Testis (tissue), 3 donors: ENCODE measurements around the gene DDX50. TPM values are rescaled to one million over a fixed set of nuclear protein-coding genes. Genes with fewer than 3 reads are reported as not detected.
"Not testable (repeated sequence)": the region's sequence is repeated elsewhere in the genome, so short reads cannot be mapped to it uniquely, and the experiment has no call there.

ENCODE experiments used
- DNase-seq: peaks from one replicate; pipeline ENCODE4 v3.0.0-alpha.2; 2019
- H3K27ac ChIP-seq, 2 donors: fragments of 200-600 bp; sonication (generic); one replicate each; pipeline ENCODE4 v1.5.1; 2019
- H3K27me3 ChIP-seq: fragments of 200-600 bp; sonication (generic); one replicate; pipeline ENCODE4 v1.5.1; 2019
- H3K36me3 ChIP-seq: fragments of 200-600 bp; sonication (generic); one replicate; pipeline ENCODE4 v1.5.1; 2017; ENCODE audit warnings: low read depth; ENCODE audit errors: missing control alignments
- H3K4me1 ChIP-seq: fragments of 200-600 bp; sonication (generic); one replicate; pipeline ENCODE4 v1.5.1; 2019
- H3K4me3 ChIP-seq, 2 donors: fragments of 200-600 bp; sonication (generic); one replicate each; pipeline ENCODE4 v1.5.1; 2017 to 2019
- H3K9me3 ChIP-seq: fragments of 200-600 bp; sonication (generic); one replicate; pipeline ENCODE4 v1.5.1; 2017
- POLR2A ChIP-seq: fragments of 450-650 bp; IDR thresholded peaks from one replicate; pipeline ENCODE4 v1.6.1; 2017; ENCODE audit warnings: antibody characterized with exemption, mild to moderate bottlenecking, moderate library complexity
- WGBS, 2 donors: methylation state at CpG; one replicate each; pipeline ENCODE4 v1.1.5; 2018; 5-methylcytosine and 5-hydroxymethylcytosine counted together
- intact Hi-C: fragments of 100-400 bp; cut with DNase I; formaldehyde crosslinking; loops from one replicate; pipeline ENCODE4 v1.15.1; 2023; ENCODE audit warnings: low total_unique reads
- polyA plus RNA-seq: library from polyadenylated mRNA; stranded (reverse); fragments of 350-450 nt; fragmentation: Illumina TruSeq; extraction: RNeasy Lipid Tissue Mini Kit (QIAGEN cat#74804); gene quantifications from one replicate; pipeline ENCODE4 v1.2.3, GENCODE V29; 2014; ENCODE audit warnings: low read depth, low replicate concordance; ENCODE audit not compliant: insufficient read depth
- total RNA-seq, 2 donors: library from RNA; depleted of rRNA; stranded (reverse); fragments of >200 nt; gene quantifications; one replicate each; pipeline ENCODE4 v1.2.3, GENCODE V29; 2016
- TF ChIP-seq, protein P1 (sequence below), 3 experiments: fragments of 450-650 bp in 2 of 3; fragments of 200-600 bp in 1 of 3; sonication (generic) in 1 of 3; IDR thresholded peaks; one replicate each; pipeline ENCODE4 v1.5.1; 2016 to 2019; ENCODE audit warnings: antibody characterized with exemption in 3 of 3, mild to moderate bottlenecking in 2 of 3, moderate library complexity in 1 of 3

DDX50 gene
- total and polyA plus RNA-seq, 3 donors from 2014 or later = 43.5 to 51.1 (median 45.3) TPM

GRCh38 chr10:68959695-68960527 lies 58.8 kb downstream of the DDX50 start:
- Histone ChIP-seq H3K4me3 (no peak overlapping the region), H3K36me3 (no peaks in the 10 kb centered on the region), H3K27me3 (no peaks in the 10 kb centered on the region), H3K27ac (no peak overlapping the region), H3K4me1 (peaks cover 20% of the 10 kb centered on the region), H3K9me3 (no peaks in the 10 kb centered on the region)
- TF ChIP-seq, protein P1, sequence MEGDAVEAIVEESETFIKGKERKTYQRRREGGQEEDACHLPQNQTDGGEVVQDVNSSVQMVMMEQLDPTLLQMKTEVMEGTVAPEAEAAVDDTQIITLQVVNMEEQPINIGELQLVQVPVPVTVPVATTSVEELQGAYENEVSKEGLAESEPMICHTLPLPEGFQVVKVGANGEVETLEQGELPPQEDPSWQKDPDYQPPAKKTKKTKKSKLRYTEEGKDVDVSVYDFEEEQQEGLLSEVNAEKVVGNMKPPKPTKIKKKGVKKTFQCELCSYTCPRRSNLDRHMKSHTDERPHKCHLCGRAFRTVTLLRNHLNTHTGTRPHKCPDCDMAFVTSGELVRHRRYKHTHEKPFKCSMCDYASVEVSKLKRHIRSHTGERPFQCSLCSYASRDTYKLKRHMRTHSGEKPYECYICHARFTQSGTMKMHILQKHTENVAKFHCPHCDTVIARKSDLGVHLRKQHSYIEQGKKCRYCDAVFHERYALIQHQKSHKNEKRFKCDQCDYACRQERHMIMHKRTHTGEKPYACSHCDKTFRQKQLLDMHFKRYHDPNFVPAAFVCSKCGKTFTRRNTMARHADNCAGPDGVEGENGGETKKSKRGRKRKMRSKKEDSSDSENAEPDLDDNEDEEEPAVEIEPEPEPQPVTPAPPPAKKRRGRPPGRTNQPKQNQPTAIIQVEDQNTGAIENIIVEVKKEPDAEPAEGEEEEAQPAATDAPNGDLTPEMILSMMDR (IDR thresholded peaks at IDR 0.05) = no peak
- no peak for TF ChIP-seq POLR2A
- no peak for DNase-seq
- 94 to 95% methylated on average over 4 of the region's 4 CpGs for WGBS, 2 donors
- intact Hi-C loops = no loop called here

DNA sequence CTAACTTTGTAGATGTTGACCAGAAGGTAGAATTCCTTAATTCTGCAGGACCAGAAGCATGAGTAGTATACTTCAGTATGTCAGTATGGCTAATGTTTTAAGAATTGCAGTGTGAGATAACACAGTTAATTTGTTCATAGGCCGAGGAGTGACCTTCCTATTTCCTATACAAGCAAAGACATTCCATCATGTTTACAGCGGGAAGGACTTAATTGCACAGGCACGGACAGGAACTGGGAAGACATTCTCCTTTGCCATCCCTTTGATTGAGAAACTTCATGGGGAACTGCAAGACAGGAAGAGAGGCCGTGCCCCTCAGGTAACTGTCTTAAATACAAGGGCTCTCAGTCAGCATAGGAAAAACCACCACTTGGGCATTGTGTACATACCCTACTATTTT lies 62.0 kb downstream of the DDX50 start:
- H3K36me3 ChIP-seq = no peaks in the 10 kb centered on the region
- 95% methylated on average over 4 of the region's 4 CpGs for WGBS, 2 donors
- H3K9me3 ChIP-seq = no peaks in the 10 kb centered on the region
- intact Hi-C loops = no loop called here
- peaks cover 3% of the 10 kb centered on the region for H3K4me1 ChIP-seq
- H3K27me3 ChIP-seq = no peaks in the 10 kb centered on the region
- H3K4me3 ChIP-seq = no peak overlapping the region
- no peak overlapping the region for H3K27ac ChIP-seq
- TF ChIP-seq, protein P1 (IDR thresholded peaks at IDR 0.05) = no peak
- no peak for TF ChIP-seq POLR2A
- no peak for DNase-seq

- H3K9me3 ChIP-seq = no peaks in the 10 kb centered on the region
- H3K27me3 ChIP-seq = no peaks in the 10 kb centered on the region
- no peaks in the 10 kb centered on the region for H3K4me1 ChIP-seq
- intact Hi-C loops = no loop called here
- no peak overlapping the region for H3K4me3 ChIP-seq
- H3K36me3 ChIP-seq = no peaks in the 10 kb centered on the region
- no peak for DNase-seq
- WGBS, 2 donors = 51 to 70% methylated on average over 5 of the region's 5 CpGs
- no peak for TF ChIP-seq POLR2A
- TF ChIP-seq, protein P1 (IDR thresholded peaks at IDR 0.05) = no peak
- no peak overlapping the region for H3K27ac ChIP-seq
Observed at GRCh38 chr10:68973975-68974374, 72.9 kb downstream of the DDX50 start.

DNA sequence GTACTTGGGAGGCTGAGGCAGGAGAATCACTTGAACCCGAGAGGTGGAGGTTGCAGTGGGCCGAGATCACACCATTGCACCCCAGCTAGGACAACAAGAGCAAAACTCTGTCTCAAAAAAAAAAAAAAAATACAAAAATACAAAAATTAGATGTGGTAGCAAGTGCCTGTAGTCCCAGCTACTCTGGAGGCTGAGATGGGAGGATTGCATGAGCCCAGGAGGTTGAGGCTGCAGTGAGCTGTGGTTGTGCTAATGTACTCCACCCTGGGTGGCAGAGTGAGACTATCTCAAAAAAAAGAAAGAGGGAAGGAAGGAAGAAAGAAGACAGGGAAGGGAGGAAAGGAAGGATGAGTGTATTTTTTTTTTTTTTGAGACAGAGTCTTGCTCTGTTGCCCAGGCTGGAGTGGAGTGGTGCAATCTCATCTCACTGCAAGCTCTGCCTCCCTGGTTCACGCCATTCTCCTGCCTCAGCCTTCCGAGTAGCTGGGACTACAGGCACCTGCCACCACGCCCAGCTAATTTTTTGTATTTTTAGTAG lies 74.9 kb downstream of the DDX50 start:
- H3K27me3 ChIP-seq, DNase-seq, H3K27ac ChIP-seq, intact Hi-C loops, H3K9me3 ChIP-seq, H3K4me1 ChIP-seq, H3K36me3 ChIP-seq, H3K4me3 ChIP-seq: not testable (repeated sequence)
- WGBS, 2 donors = 94 to 97% methylated on average over 5 of the region's 5 CpGs

DNA sequence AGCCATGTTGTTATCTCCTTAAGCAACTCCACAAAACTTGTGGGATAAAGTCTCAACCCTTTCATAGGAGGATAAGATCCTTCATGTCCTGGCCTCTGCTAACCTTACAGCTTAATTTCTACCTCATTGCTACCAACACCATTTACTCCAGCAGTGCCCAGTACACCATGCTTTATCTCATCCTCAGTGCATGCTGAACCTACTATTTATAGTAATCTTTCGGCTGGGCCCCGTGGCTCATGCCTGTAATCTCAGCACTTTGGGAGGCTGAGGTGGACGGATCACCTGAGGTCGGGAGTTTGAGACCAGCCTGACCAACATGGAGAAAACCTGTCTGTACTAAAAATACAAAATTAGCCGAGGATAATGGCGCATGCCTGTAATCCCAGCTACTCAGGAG lies 78.6 kb downstream of the DDX50 start:
- H3K27ac ChIP-seq, H3K27me3 ChIP-seq, H3K4me3 ChIP-seq, intact Hi-C loops, H3K36me3 ChIP-seq, DNase-seq, H3K9me3 ChIP-seq: not testable (repeated sequence)
- WGBS, 2 donors = 80 to 83% methylated on average over 6 of the region's 6 CpGs
- H3K4me1 ChIP-seq = peaks cover 14% of the 10 kb centered on the region

GRCh38 chr10:68981074-68981473 lies 80.0 kb downstream of the DDX50 start:
- no peak overlapping the region for H3K27ac ChIP-seq
- intact Hi-C loops = no loop called here
- peaks cover 14% of the 10 kb centered on the region for H3K4me1 ChIP-seq
- 87 to 92% methylated on average over 1 of the region's 1 CpG for WGBS, 2 donors
- no peak for TF ChIP-seq POLR2A
- TF ChIP-seq, protein P1 (IDR thresholded peaks at IDR 0.05) = peak in 2 of 3 experiments; percentile 31 to 43
- H3K4me3 ChIP-seq = no peak overlapping the region
- DNase-seq = no peak
- no peaks in the 10 kb centered on the region for H3K9me3 ChIP-seq
- no peaks in the 10 kb centered on the region for H3K36me3 ChIP-seq
- H3K27me3 ChIP-seq = no peaks in the 10 kb centered on the region
